Erythroblast (primary cell): ENCODE data around the gene MOGAT2.

ENCODE experiments used
- GATA1 ChIP-seq: IDR thresholded peaks from 2 replicates; pipeline ENCODE4 v1.6.1; 2011; ENCODE audit warnings: low read depth, mild to moderate bottlenecking, control low read depth, low read length, moderate library complexity
- POLR2A ChIP-seq: IDR thresholded peaks from 2 replicates; pipeline ENCODE4 v1.6.1; 2011; ENCODE audit warnings: mild to moderate bottlenecking, low read length

DNA sequence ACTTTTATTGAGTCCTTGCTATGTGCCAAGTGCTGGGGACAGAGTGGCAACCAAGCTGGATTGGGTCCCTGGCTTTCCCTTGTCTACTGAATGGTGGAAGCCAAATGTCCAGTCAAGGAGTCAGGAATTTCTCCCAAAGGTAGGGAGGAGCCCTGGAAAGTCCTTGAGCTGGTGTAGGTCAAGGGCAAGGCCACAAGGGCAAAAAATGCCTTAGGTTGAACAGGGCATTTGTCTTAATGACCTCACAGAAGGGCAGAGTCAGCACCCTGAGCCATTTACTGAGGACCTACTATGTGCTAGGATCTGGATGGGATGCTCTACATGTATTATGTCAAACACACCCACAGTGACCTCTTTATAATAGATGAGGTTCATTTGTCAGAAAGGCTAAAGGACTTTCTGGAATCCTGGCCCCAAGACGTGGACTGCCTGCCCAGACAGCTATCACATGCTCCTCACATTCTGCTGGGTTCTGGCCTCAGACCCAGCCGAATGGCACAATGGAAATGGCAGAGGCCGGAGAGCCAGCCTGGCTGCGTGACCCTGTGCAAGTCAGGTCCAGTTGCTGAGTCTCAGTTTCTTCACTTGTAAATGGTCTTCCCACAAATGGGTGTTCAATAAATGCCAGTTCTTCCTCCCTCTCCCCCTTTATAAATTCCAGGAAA lies 17.7 kb downstream of the MOGAT2 start:
- TF ChIP-seq POLR2A: no peak
- no peak for TF ChIP-seq GATA1
